ENCODE data around the gene FAF2.

GRCh38 chr5:176538230-176538988 lies 90.2 kb downstream of the FAF2 start:
- TF ChIP-seq CTCF (IDR thresholded peaks at IDR 0.05; ENCODE audit: borderline replicate concordance, extremely low read depth, low read length, poor library complexity, severe bottlenecking), result no peak
- TF ChIP-seq EZH2 (IDR thresholded peaks at IDR 0.05; ENCODE audit: borderline replicate concordance, low read depth, low read length, severe bottlenecking), result no peak
